WTC11 (cell line): ENCODE measurements around the gene TBC1D24. TPM values are rescaled to one million over a fixed set of nuclear protein-coding genes. Genes with fewer than 3 reads are reported as not detected.
"Not testable (repeated sequence)": the region's sequence is repeated elsewhere in the genome, so short reads cannot be mapped to it uniquely, and the experiment has no call there.

Experiments
- ATAC-seq: fragments of 200-7000 bp; cut with Tn5 transposase; 2 replicates; pipeline ENCODE4 v1.10.0; 2021; ENCODE audit warnings: mild to moderate bottlenecking, moderate library complexity
- CTCF ChIA-PET: fragments of 300-600 bp; sonication (Branson Sonifier 250); formaldehyde crosslinking; loops from one replicate; lab custom pipeline; 2021; ENCODE audit warnings: antibody characterized with exemption; lab: Charles Lee
- POLR2A ChIA-PET: fragments of 350-600 bp; sonication (Branson Sonifier 250); formaldehyde crosslinking; loops from one replicate; lab custom pipeline; 2021; ENCODE audit warnings: antibody characterized with exemption; lab: Charles Lee
- DNase-seq: peaks from one replicate; pipeline ENCODE4 v3.0.0; 2021; ENCODE audit warnings: low spot score
- H3K27ac Mint-ChIP-seq: 2 replicates; pipeline ENCODE4 v1.8.0; 2021; ENCODE audit warnings: mixed read lengths
- H3K27me3 Mint-ChIP-seq: 2 replicates; pipeline ENCODE4 v1.8.0; 2021; ENCODE audit warnings: low read depth, mild to moderate bottlenecking, moderate library complexity, mixed read lengths
- H3K36me3 Mint-ChIP-seq: 2 replicates; pipeline ENCODE4 v1.8.0; 2021; ENCODE audit warnings: mixed read lengths
- H3K4me1 Mint-ChIP-seq: 2 replicates; pipeline ENCODE4 v1.8.0; 2022; ENCODE audit warnings: mixed read lengths
- H3K4me3 Mint-ChIP-seq: 2 replicates; pipeline ENCODE4 v1.8.0; 2021; ENCODE audit warnings: mild to moderate bottlenecking, moderate library complexity, mixed read lengths
- H3K9me3 Mint-ChIP-seq: 2 replicates; pipeline ENCODE4 v1.8.0; 2021; ENCODE audit warnings: mixed read lengths
- ESRRA ChIP-seq: sonication (generic); formaldehyde crosslinking; IDR thresholded peaks from 2 replicates; pipeline ENCODE4 v1.8.1; 2022; ENCODE audit warnings: mild to moderate bottlenecking, missing genetic modification reagents, borderline replicate concordance
- ETV6 ChIP-seq: sonication (generic); formaldehyde crosslinking; IDR thresholded peaks from 2 replicates; pipeline ENCODE4 v1.8.1; 2022; ENCODE audit warnings: mild to moderate bottlenecking, missing genetic modification reagents
- GABPB1 ChIP-seq: sonication (generic); formaldehyde crosslinking; IDR thresholded peaks from 2 replicates; pipeline ENCODE4 v1.8.1; 2023; ENCODE audit warnings: mild to moderate bottlenecking, missing genetic modification reagents
- NFYB ChIP-seq: sonication (generic); formaldehyde crosslinking; conservative IDR thresholded peaks from 2 replicates; pipeline ENCODE4 v1.8.0; 2022; ENCODE audit warnings: low read depth, missing genetic modification reagents
- PRDM15 ChIP-seq: sonication (generic); formaldehyde crosslinking; IDR thresholded peaks from 2 replicates; pipeline ENCODE4 v1.8.0; 2022; ENCODE audit warnings: missing genetic modification reagents
- SP1 ChIP-seq: sonication (generic); formaldehyde crosslinking; conservative IDR thresholded peaks from 2 replicates; pipeline ENCODE4 v1.8.1; 2022; ENCODE audit warnings: missing genetic modification reagents
- ZNF219 ChIP-seq: sonication (generic); formaldehyde crosslinking; IDR thresholded peaks from 2 replicates; pipeline ENCODE4 v1.8.0; 2023; ENCODE audit warnings: missing genetic modification reagents, mild to moderate bottlenecking, borderline replicate concordance
- ZNF416 ChIP-seq: fragments of 250-450 bp; sonication (Bioruptor Pico); IDR thresholded peaks from 2 replicates; pipeline ENCODE4 v1.9.0; 2021; ENCODE audit warnings: mild to moderate bottlenecking, inconsistent platforms
- total RNA-seq: library from RNA; stranded (reverse); gene quantifications from 3 replicates; pipeline ENCODE4 v1.2.3, GENCODE V29; 2021

Gene TBC1D24
- total RNA-seq, 1 experiment from 2014 or later, result 21.0 TPM

- peak; percentile 75 for TF ChIP-seq PRDM15 (CRISPR knock-in tag)
- TF ChIP-seq NFYB (CRISPR knock-in tag), result peak; percentile 61
- TF ChIP-seq ZNF219, result no peak
- TF ChIP-seq ZNF416 (CRISPR knock-in tag), result peak; percentile 56; the same call in 1 of the 2 replicates
- no peak for TF ChIP-seq ETV6 (CRISPR knock-in tag)
- 0 out of 2 replicates have a peak, but pooled peaks have one; percentile 31 for TF ChIP-seq ESRRA (CRISPR knock-in tag)
- peak; percentile 78; the same call in 1 of the 2 replicates for TF ChIP-seq SP1 (CRISPR knock-in tag)
These were observed 62.8 kb downstream of the TBC1D24 start, which contains the start of gene PDPK1 (continued) for GRCh38 chr16:2537451-2538379.

GRCh38 chr16:2539192-2539844 lies 64.4 kb downstream of the TBC1D24 start:
- H3K9me3 Mint-ChIP-seq, H3K36me3 Mint-ChIP-seq, H3K27me3 Mint-ChIP-seq, DNase-seq, POLR2A ChIA-PET, ATAC-seq, H3K27ac Mint-ChIP-seq: not testable (repeated sequence)
- H3K4me3 Mint-ChIP-seq, result peak overlapping the region; percentile 75
- CTCF ChIA-PET, result interaction anchor here (0.6 to 0.7 kb wide), 2 partner anchors 51 to 110 kb away, joined by 3 to 4 read pairs; no protein-coding TSS in a partner anchor
- H3K4me1 Mint-ChIP-seq, result peaks cover 12% of the 10 kb centered on the region

- CTCF ChIA-PET, H3K27ac Mint-ChIP-seq, H3K9me3 Mint-ChIP-seq, H3K36me3 Mint-ChIP-seq, H3K27me3 Mint-ChIP-seq, POLR2A ChIA-PET: not testable (repeated sequence)
- Mint-ChIP-seq H3K4me1 (peaks cover 12% of the 10 kb centered on the region), H3K4me3 (peak overlapping the region; percentile 75)
- ATAC-seq (peak; percentile 22), DNase-seq (peak; percentile 74)
These were observed 65.0 kb downstream of the TBC1D24 start for GRCh38 chr16:2539845-2540458.

GRCh38 chr16:2540912-2541311 lies 66.0 kb downstream of the TBC1D24 start:
- H3K27me3 Mint-ChIP-seq, CTCF ChIA-PET, DNase-seq: not testable (repeated sequence)

GRCh38 chr16:2541409-2541808 lies 66.5 kb downstream of the TBC1D24 start:
- CTCF ChIA-PET, result not testable (repeated sequence)

More at GRCh38 chr16:2540912-2541311, 66.0 kb downstream of the TBC1D24 start:
- H3K9me3 Mint-ChIP-seq, ATAC-seq, H3K4me3 Mint-ChIP-seq, H3K36me3 Mint-ChIP-seq, H3K27ac Mint-ChIP-seq, POLR2A ChIA-PET: not testable (repeated sequence)
- peaks cover 12% of the 10 kb centered on the region for H3K4me1 Mint-ChIP-seq

GRCh38 chr16:2543771-2544170 lies 68.8 kb downstream of the TBC1D24 start:
- DNase-seq, H3K36me3 Mint-ChIP-seq, ATAC-seq, H3K9me3 Mint-ChIP-seq, H3K4me1 Mint-ChIP-seq, H3K4me3 Mint-ChIP-seq, H3K27me3 Mint-ChIP-seq: not testable (repeated sequence)
- POLR2A ChIA-PET, result interaction anchor here (0.6 kb wide), 1 partner anchor 8 kb away, joined by 3 read pairs; no protein-coding TSS in a partner anchor
- CTCF ChIA-PET, result interaction anchor here (0.6 kb wide), 2 partner anchors 11 to 31 kb away, joined by 3 read pairs; no protein-coding TSS in a partner anchor
- peak overlapping the region; percentile 32; the same call in 1 of the 2 replicates for H3K27ac Mint-ChIP-seq

More at GRCh38 chr16:2541409-2541808, 66.5 kb downstream of the TBC1D24 start:
- ATAC-seq, DNase-seq, H3K27me3 Mint-ChIP-seq, POLR2A ChIA-PET, H3K9me3 Mint-ChIP-seq, H3K27ac Mint-ChIP-seq: not testable (repeated sequence)
- H3K4me1 Mint-ChIP-seq, result peaks cover 12% of the 10 kb centered on the region
- peak; percentile 39; the same call in 1 of the 2 replicates for TF ChIP-seq GABPB1 (CRISPR knock-in tag)
- TF ChIP-seq, all 79 proteins: peak for 1; not testable (repeated sequence) for 78
- H3K36me3 Mint-ChIP-seq, H3K4me3 Mint-ChIP-seq: not testable (repeated sequence)

GRCh38 chr16:2550283-2550878 lies 75.5 kb downstream of the TBC1D24 start:
- ATAC-seq, CTCF ChIA-PET, DNase-seq, H3K36me3 Mint-ChIP-seq, H3K4me1 Mint-ChIP-seq, POLR2A ChIA-PET, H3K4me3 Mint-ChIP-seq, H3K27ac Mint-ChIP-seq, H3K27me3 Mint-ChIP-seq, H3K9me3 Mint-ChIP-seq: not testable (repeated sequence)
